HEK293 (cell line): ENCODE results near the gene PSRC1.

Experiments used
- ATF2 ChIP-seq: fragments of 450-650 bp; formaldehyde crosslinking; IDR thresholded peaks from 2 replicates; pipeline ENCODE4 v1.5.1; 2016; ENCODE audit warnings: missing biosample characterization, missing genetic modification characterization, low read depth
- GLI2 ChIP-seq: fragments of 450-650 bp; formaldehyde crosslinking; IDR thresholded peaks from 2 replicates; pipeline ENCODE4; 2017; ENCODE audit warnings: missing biosample characterization, missing genetic modification characterization, low read depth, borderline replicate concordance
- GLIS1 ChIP-seq: fragments of 450-650 bp; formaldehyde crosslinking; IDR thresholded peaks from 2 replicates; pipeline ENCODE4 v1.5.1; 2016; ENCODE audit warnings: missing biosample characterization, missing genetic modification characterization
- KLF9 ChIP-seq: fragments of 450-650 bp; formaldehyde crosslinking; IDR thresholded peaks from 2 replicates; pipeline ENCODE4 v1.5.1; 2016; ENCODE audit warnings: missing biosample characterization, missing genetic modification characterization, low read depth
- REST ChIP-seq: fragments of 450-650 bp; formaldehyde crosslinking; IDR thresholded peaks from 2 replicates; pipeline ENCODE4 v1.5.1; 2016; ENCODE audit warnings: missing biosample characterization, missing genetic modification characterization
- ZBTB1 ChIP-seq: fragments of 450-650 bp; formaldehyde crosslinking; IDR thresholded peaks from 2 replicates; pipeline ENCODE4 v1.5.1; 2016; ENCODE audit warnings: missing biosample characterization, missing genetic modification characterization
- ZBTB7A ChIP-seq: fragments of 450-650 bp; formaldehyde crosslinking; IDR thresholded peaks from 2 replicates; pipeline ENCODE4 v1.5.1; 2016; ENCODE audit warnings: low read depth, missing biosample characterization, missing genetic modification characterization
- ZFP37 ChIP-seq: fragments of 450-650 bp; formaldehyde crosslinking; IDR thresholded peaks from 2 replicates; pipeline ENCODE4 v1.5.1; 2016; ENCODE audit warnings: missing biosample characterization, missing genetic modification characterization
- ZNF114 ChIP-seq: fragments of 450-650 bp; formaldehyde crosslinking; IDR thresholded peaks from 2 replicates; pipeline ENCODE4 v1.5.0; 2017; ENCODE audit warnings: missing biosample characterization, missing genetic modification characterization
- ZNF140 ChIP-seq: fragments of 450-650 bp; formaldehyde crosslinking; IDR thresholded peaks from 2 replicates; pipeline ENCODE4 v1.5.1; 2016; ENCODE audit warnings: missing biosample characterization, missing genetic modification characterization
- ZNF157 ChIP-seq: fragments of 450-650 bp; formaldehyde crosslinking; IDR thresholded peaks from 2 replicates; pipeline ENCODE4 v1.5.1; 2016; ENCODE audit warnings: missing biosample characterization, missing genetic modification characterization
- ZNF16 ChIP-seq: fragments of 450-650 bp; formaldehyde crosslinking; IDR thresholded peaks from 2 replicates; pipeline ENCODE4 v1.5.1; 2016; ENCODE audit warnings: low read depth, missing biosample characterization, missing genetic modification characterization
- ZNF24 ChIP-seq: fragments of 450-650 bp; formaldehyde crosslinking; IDR thresholded peaks from 2 replicates; pipeline ENCODE4 v1.5.1; 2016; ENCODE audit warnings: missing biosample characterization, missing genetic modification characterization
- ZNF341 ChIP-seq: fragments of 450-650 bp; formaldehyde crosslinking; IDR thresholded peaks from 2 replicates; pipeline ENCODE4; 2016; ENCODE audit warnings: low read depth, missing biosample characterization, missing genetic modification characterization
- ZNF37A ChIP-seq: fragments of 450-650 bp; IDR thresholded peaks from 2 replicates; pipeline ENCODE4 v1.5.1; 2018; ENCODE audit warnings: missing biosample characterization, missing genetic modification characterization
- ZNF449 ChIP-seq: fragments of 450-650 bp; formaldehyde crosslinking; IDR thresholded peaks from 2 replicates; pipeline ENCODE4 v1.5.1; 2017; ENCODE audit warnings: missing biosample characterization, mild to moderate bottlenecking, missing genetic modification characterization, moderate library complexity
- ZNF488 ChIP-seq: fragments of 450-650 bp; formaldehyde crosslinking; IDR thresholded peaks from 2 replicates; pipeline ENCODE4 v1.5.1; 2016; ENCODE audit warnings: missing biosample characterization, missing genetic modification characterization
- ZNF510 ChIP-seq: fragments of 450-650 bp; formaldehyde crosslinking; IDR thresholded peaks from 2 replicates; pipeline ENCODE4 v1.5.1; 2018; ENCODE audit warnings: mild to moderate bottlenecking, missing genetic modification characterization, missing biosample characterization; ENCODE audit not compliant: insufficient replicate concordance
- ZNF544 ChIP-seq: fragments of 450-650 bp; formaldehyde crosslinking; IDR thresholded peaks from 2 replicates; pipeline ENCODE4 v1.5.0; 2017; ENCODE audit warnings: missing biosample characterization, missing genetic modification characterization
- ZNF621 ChIP-seq: fragments of 450-650 bp; formaldehyde crosslinking; IDR thresholded peaks from 2 replicates; pipeline ENCODE4 v1.5.1; 2017; ENCODE audit warnings: missing biosample characterization, missing genetic modification characterization
- ZNF626 ChIP-seq: fragments of 450-650 bp; sonication (Bioruptor Pico); formaldehyde crosslinking; IDR thresholded peaks from 2 replicates; pipeline ENCODE4 v1.5.1; 2018; ENCODE audit warnings: missing biosample characterization, missing genetic modification characterization, inconsistent platforms
- ZNF670 ChIP-seq: fragments of 450-650 bp; formaldehyde crosslinking; IDR thresholded peaks from 2 replicates; pipeline ENCODE4 v1.5.1; 2016; ENCODE audit warnings: missing biosample characterization, missing genetic modification characterization, low read depth
- ZNF677 ChIP-seq: fragments of 450-650 bp; IDR thresholded peaks from 2 replicates; pipeline ENCODE4 v1.5.0; 2018; ENCODE audit warnings: missing biosample characterization, mild to moderate bottlenecking, missing genetic modification characterization, moderate library complexity
- ZNF692 ChIP-seq: fragments of 450-650 bp; formaldehyde crosslinking; IDR thresholded peaks from 2 replicates; pipeline ENCODE4 v1.5.1; 2016; ENCODE audit warnings: missing biosample characterization, missing genetic modification characterization
- ZNF76 ChIP-seq: fragments of 450-650 bp; formaldehyde crosslinking; IDR thresholded peaks from 2 replicates; pipeline ENCODE4; 2016; ENCODE audit warnings: low read depth, missing biosample characterization, missing genetic modification characterization, borderline replicate concordance
- ZNF843 ChIP-seq: fragments of 450-650 bp; formaldehyde crosslinking; IDR thresholded peaks from 2 replicates; pipeline ENCODE4 v1.5.1; 2016; ENCODE audit warnings: missing biosample characterization, missing genetic modification characterization
- ZSCAN4 ChIP-seq: fragments of 450-650 bp; formaldehyde crosslinking; IDR thresholded peaks from 2 replicates; pipeline ENCODE4 v1.5.1; 2017; ENCODE audit warnings: missing biosample characterization, missing genetic modification characterization

Gene PSRC1

GRCh38 chr1:109248797-109249629, 33.9 kb downstream of the PSRC1 start, which contains the start of gene CELSR2 (continued):
- TF ChIP-seq ZNF488, result no peak
- TF ChIP-seq ZNF37A (tag by site-specific recombination), result no peak
- TF ChIP-seq ZNF16, result no peak
- no peak for TF ChIP-seq REST (tag by site-specific recombination)
- TF ChIP-seq ZNF544, result no peak
- TF ChIP-seq ZNF843 (tag by site-specific recombination), result no peak
- no peak for TF ChIP-seq ZNF76 (tag by site-specific recombination)
- TF ChIP-seq ZNF626, result no peak
- peak; percentile 53; the same call in 1 of the 2 replicates for TF ChIP-seq ZNF341 (tag by site-specific recombination)
- peak; percentile 100 for TF ChIP-seq ZNF692 (tag by site-specific recombination)
- TF ChIP-seq ZNF24, result no peak
- no peak for TF ChIP-seq ZNF510 (tag by site-specific recombination)
- no peak for TF ChIP-seq KLF9 (tag by site-specific recombination)
- TF ChIP-seq ZBTB1 (tag by site-specific recombination), result no peak
- no peak for TF ChIP-seq ZFP37 (tag by site-specific recombination)
- no peak for TF ChIP-seq GLI2 (tag by site-specific recombination)
- TF ChIP-seq GLIS1 (tag by site-specific recombination), result peak; percentile 36; the same call in 1 of the 2 replicates
- no peak for TF ChIP-seq ZNF677 (tag by site-specific recombination)
- TF ChIP-seq ZNF157 (tag by site-specific recombination), result no peak
- TF ChIP-seq ZNF114 (tag by site-specific recombination), result no peak
- no peak for TF ChIP-seq ZBTB7A (tag by site-specific recombination)
- no peak for TF ChIP-seq ZNF621 (tag by site-specific recombination)
- TF ChIP-seq ATF2 (tag by site-specific recombination), result no peak
- TF ChIP-seq ZNF670 (tag by site-specific recombination), result no peak
- TF ChIP-seq ZSCAN4, result no peak
- no peak for TF ChIP-seq ZNF140 (tag by site-specific recombination)
- TF ChIP-seq ZNF449 (tag by site-specific recombination), result no peak
